ENCODE results near the gene IFNA10. TPM values are rescaled to one million over a fixed set of nuclear protein-coding genes. Genes with fewer than 3 reads are reported as not detected.
A peak's percentile ranks its signal among the peaks of the same experiment; 100 is the strongest.
"Not testable (repeated sequence)": the region's sequence is repeated elsewhere in the genome, so short reads cannot be mapped to it uniquely, and the experiment has no call there.

Gene IFNA10
- total RNA-seq: not detected in 2 replicates
- polyA plus RNA-seq: not detected in 2 replicates

GRCh38 chr9:21207043-21207442 is at the start of gene IFNA10:
Gene IFNA10, minus strand, starts transcription at chr9:21207143. Its CDS starts 46 bp downstream, at chr9:21207097.
- DNase-seq (ENCODE audit: low read depth in 1 of 2, low spot score in 1 of 2); H3K27me3 ChIP-seq; H3K4me1 ChIP-seq (ENCODE audit: low read depth); H3K9me3 ChIP-seq (ENCODE audit: low read depth); H3K27ac ChIP-seq; H3K36me3 ChIP-seq; H3K4me3 ChIP-seq: not testable (repeated sequence)

GRCh38 chr9:21255538-21256212 is 48.7 kb upstream of the IFNA10 start:
- Histone ChIP-seq H3K27me3 (peaks cover 15% of the 10 kb centered on the region), H3K9me3 (ENCODE audit: low read depth) (no peaks in the 10 kb centered on the region), H3K4me3 (no peak overlapping the region), H3K27ac (no peak overlapping the region), H3K4me1 (ENCODE audit: low read depth) (no peaks in the 10 kb centered on the region), H3K36me3 (no peaks in the 10 kb centered on the region)
- no peak for TF ChIP-seq CTCF (IDR thresholded peaks at IDR 0.05; ENCODE audit: low read depth, low read length)
- no peak for DNase-seq (ENCODE audit: low read depth in 1 of 2, low spot score in 1 of 2)

- H3K4me3 ChIP-seq: no peak overlapping the region
Measured at GRCh38 chr9:21252721-21253547, 46.0 kb upstream of the IFNA10 start.

GRCh38 chr9:21251638-21252037 is 44.7 kb upstream of the IFNA10 start:
- no peak for TF ChIP-seq CTCF (IDR thresholded peaks at IDR 0.05; ENCODE audit: low read depth, low read length)
- Histone ChIP-seq H3K9me3 (ENCODE audit: low read depth) (no peaks in the 10 kb centered on the region), H3K4me1 (ENCODE audit: low read depth) (no peaks in the 10 kb centered on the region), H3K4me3 (no peak overlapping the region), H3K36me3 (no peaks in the 10 kb centered on the region), H3K27ac (no peak overlapping the region), H3K27me3 (peaks cover 15% of the 10 kb centered on the region)
- peak in 1 of 2 donors; percentile 8 for DNase-seq (ENCODE audit: low read depth in 1 of 2, low spot score in 1 of 2)

More at GRCh38 chr9:21252721-21253547, 46.0 kb upstream of the IFNA10 start:
- peak; percentile 41 for TF ChIP-seq CTCF (IDR thresholded peaks at IDR 0.05; ENCODE audit: low read depth, low read length)
- peak; percentile 22 to 57 for DNase-seq (ENCODE audit: low read depth in 1 of 2, low spot score in 1 of 2)
- Histone ChIP-seq H3K9me3 (ENCODE audit: low read depth) (no peaks in the 10 kb centered on the region), H3K27ac (no peak overlapping the region), H3K27me3 (peaks cover 15% of the 10 kb centered on the region), H3K4me1 (ENCODE audit: low read depth) (no peaks in the 10 kb centered on the region), H3K36me3 (no peaks in the 10 kb centered on the region)

GRCh38 chr9:21251190-21251589 is 44.2 kb upstream of the IFNA10 start:
- no peak for TF ChIP-seq CTCF (IDR thresholded peaks at IDR 0.05; ENCODE audit: low read depth, low read length)

GRCh38 chr9:21244836-21245235 is 37.9 kb upstream of the IFNA10 start:
- no peaks in the 10 kb centered on the region for H3K9me3 ChIP-seq (ENCODE audit: low read depth)
- peaks cover 8% of the 10 kb centered on the region for H3K27me3 ChIP-seq
- H3K27ac ChIP-seq: no peak overlapping the region
- no peak for TF ChIP-seq CTCF (IDR thresholded peaks at IDR 0.05; ENCODE audit: low read depth, low read length)
- no peaks in the 10 kb centered on the region for H3K4me1 ChIP-seq (ENCODE audit: low read depth)
- no peak for DNase-seq (ENCODE audit: low read depth in 1 of 2, low spot score in 1 of 2)
- H3K4me3 ChIP-seq: no peak overlapping the region
- no peaks in the 10 kb centered on the region for H3K36me3 ChIP-seq

More at GRCh38 chr9:21251190-21251589, 44.2 kb upstream of the IFNA10 start:
- H3K9me3 ChIP-seq (ENCODE audit: low read depth): no peaks in the 10 kb centered on the region
- H3K4me1 ChIP-seq (ENCODE audit: low read depth): no peaks in the 10 kb centered on the region
- H3K27me3 ChIP-seq: peaks cover 15% of the 10 kb centered on the region
- no peaks in the 10 kb centered on the region for H3K36me3 ChIP-seq
- no peak overlapping the region for H3K4me3 ChIP-seq
- DNase-seq (ENCODE audit: low read depth in 1 of 2, low spot score in 1 of 2): no peak
- H3K27ac ChIP-seq: no peak overlapping the region
